ENCODE data around the gene ANKK1. TPM values are rescaled to one million over a fixed set of nuclear protein-coding genes. Genes with fewer than 3 reads are reported as not detected.

The ANKK1 gene
- total RNA-seq, 4 donors from 2014 or later, result 0.46 to 1.0 TPM; not detected in 2

- no peaks in the 10 kb centered on the region for H3K36me3 ChIP-seq
- no peak overlapping the region for H3K4me3 ChIP-seq
- H3K27me3 ChIP-seq, result peaks cover 16 to 23% (median 16%) of the 10 kb centered on the region in 3 donors
- intact Hi-C loops (cut with DNase I; ENCODE audit: low total_unique reads) (no loop called here), in situ Hi-C loops (cut with MboI; ENCODE audit: low sequenced_read_pairs in 4 of 4) (no loop called here)
- H3K27ac ChIP-seq, result no peak overlapping the region
- no peak for ATAC-seq
- H3K4me1 ChIP-seq, result no peaks in the 10 kb centered on the region
- TF ChIP-seq POLR2A (IDR thresholded peaks at IDR 0.05), result no peak
- no peak for TF ChIP-seq CTCF (IDR thresholded peaks at IDR 0.05 in 4 of 5, conservative IDR thresholded peaks at IDR 0.05 in 1 of 5)
- no peaks in the 10 kb centered on the region for H3K9me3 ChIP-seq
- DNase-seq, result no peak
Observed at GRCh38 chr11:113386866-113387265, 713 bp upstream of the ANKK1 start.

- H3K27me3 ChIP-seq, result peaks cover 16 to 23% (median 16%) of the 10 kb centered on the region in 3 donors
Observed at GRCh38 chr11:113389272-113389671, 1.7 kb downstream of the ANKK1 start.

DNA sequence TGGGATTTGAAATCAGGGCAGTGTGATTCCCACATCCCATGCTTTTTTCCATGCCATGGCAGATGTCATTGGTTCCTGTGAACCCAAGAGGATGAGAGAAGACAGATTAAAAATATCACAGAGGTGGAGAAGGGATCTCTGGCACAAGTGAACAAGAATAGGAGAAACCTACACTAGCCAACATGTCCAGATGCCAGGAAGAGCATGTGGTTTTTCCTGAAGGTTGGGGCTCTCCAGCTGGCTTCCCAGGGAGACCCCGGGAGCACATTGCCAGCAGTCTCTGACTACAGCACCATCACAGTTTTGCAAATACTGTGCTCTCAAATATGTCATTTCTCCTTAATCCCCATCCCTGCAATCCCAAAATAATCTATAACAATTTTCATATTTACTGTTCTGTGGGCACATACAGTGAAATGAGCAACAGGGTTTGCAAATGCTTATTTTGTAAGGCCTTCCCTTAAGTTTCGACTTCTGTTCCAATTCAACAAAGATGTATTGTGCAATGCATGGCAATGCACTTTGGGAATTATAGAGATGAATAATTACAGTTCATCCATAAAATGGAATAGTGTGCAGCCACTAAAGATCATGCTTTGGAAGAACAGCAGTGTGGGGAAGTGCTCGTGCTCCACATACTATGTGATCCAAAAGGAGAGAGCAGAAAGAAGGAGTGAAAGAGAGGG lies 4.8 kb downstream of the ANKK1 start:
- intact Hi-C loops (cut with DNase I; ENCODE audit: low total_unique reads), result no loop called here
- TF ChIP-seq CTCF (IDR thresholded peaks at IDR 0.05 in 4 of 5, conservative IDR thresholded peaks at IDR 0.05 in 1 of 5) (no peak), POLR2A (IDR thresholded peaks at IDR 0.05) (no peak)
- Histone ChIP-seq H3K36me3 (no peaks in the 10 kb centered on the region), H3K9me3 (no peaks in the 10 kb centered on the region), H3K27me3 (peaks cover 6 to 13% (median 7%) of the 10 kb centered on the region in 3 donors), H3K27ac (no peak overlapping the region), H3K4me1 (no peaks in the 10 kb centered on the region), H3K4me3 (no peak overlapping the region)
- in situ Hi-C loops (cut with MboI; ENCODE audit: low sequenced_read_pairs in 4 of 4), result no loop called here
- DNase-seq, result no peak
- ATAC-seq, result no peak

More at GRCh38 chr11:113389272-113389671, 1.7 kb downstream of the ANKK1 start:
- in situ Hi-C loops (cut with MboI; ENCODE audit: low sequenced_read_pairs in 4 of 4) (no loop called here), intact Hi-C loops (cut with DNase I; ENCODE audit: low total_unique reads) (no loop called here)
- Histone ChIP-seq H3K9me3 (no peaks in the 10 kb centered on the region), H3K4me1 (no peaks in the 10 kb centered on the region), H3K4me3 (no peak overlapping the region), H3K27ac (no peak overlapping the region), H3K36me3 (no peaks in the 10 kb centered on the region)
- no peak for ATAC-seq
- TF ChIP-seq CTCF (IDR thresholded peaks at IDR 0.05 in 4 of 5, conservative IDR thresholded peaks at IDR 0.05 in 1 of 5), result no peak
- no peak for DNase-seq

- no peak overlapping the region for H3K4me3 ChIP-seq
- peaks cover 0 to 1% (median 0%) of the 10 kb centered on the region in 3 donors for H3K27me3 ChIP-seq
- TF ChIP-seq CTCF (IDR thresholded peaks at IDR 0.05 in 4 of 5, conservative IDR thresholded peaks at IDR 0.05 in 1 of 5) (no peak), POLR2A (IDR thresholded peaks at IDR 0.05) (no peak)
Observed at GRCh38 chr11:113393501-113393985, 6.0 kb downstream of the ANKK1 start.

More at GRCh38 chr11:113393501-113393985, 6.0 kb downstream of the ANKK1 start:
- intact Hi-C loops (cut with DNase I; ENCODE audit: low total_unique reads) (no loop called here), in situ Hi-C loops (cut with MboI; ENCODE audit: low sequenced_read_pairs in 4 of 4) (no loop called here)
- Histone ChIP-seq H3K4me1 (no peaks in the 10 kb centered on the region), H3K36me3 (no peaks in the 10 kb centered on the region), H3K27ac (no peak overlapping the region), H3K9me3 (no peaks in the 10 kb centered on the region)
- no peak for DNase-seq
- no peak for ATAC-seq

Data from gastrocnemius medialis (tissue), 4 donors.